SK-N-SH treated with all-trans-retinoic acid at 6 μM for 48 hours (cell line): Measurements from ENCODE around the gene GPR153.

Experiments used
- ATAC-seq: fragments of 200-7000 bp; cut with Tn5 transposase; 3 replicates; pipeline ENCODE4 v1.9.1; 2020; ENCODE audit warnings: mild to moderate bottlenecking, moderate library complexity
- ARNTL ChIP-seq: fragments of 450-650 bp; formaldehyde crosslinking; IDR thresholded peaks from 2 replicates; pipeline ENCODE4 v1.5.0; 2020; ENCODE audit warnings: low read depth, mild to moderate bottlenecking, moderate library complexity, borderline replicate concordance
- CSRNP3 ChIP-seq: fragments of 250-450 bp; sonication (Bioruptor Pico); IDR thresholded peaks from 2 replicates; pipeline ENCODE4 v1.5.1; 2021; ENCODE audit warnings: mild to moderate bottlenecking, moderate library complexity
- ESRRG ChIP-seq: fragments of 250-450 bp; sonication (Bioruptor Pico); IDR thresholded peaks from 2 replicates; pipeline ENCODE4 v1.6.1; 2021; ENCODE audit warnings: mild to moderate bottlenecking
- GLIS3 ChIP-seq: fragments of 250-450 bp; sonication (Bioruptor Pico); IDR thresholded peaks from 2 replicates; pipeline ENCODE4 v1.5.0; 2020; ENCODE audit warnings: mild to moderate bottlenecking, moderate library complexity
- OSR1 ChIP-seq: fragments of 250-450 bp; sonication (Bioruptor Pico); IDR thresholded peaks from 2 replicates; pipeline ENCODE4 v1.8.0; 2022; ENCODE audit warnings: moderate library complexity, mild to moderate bottlenecking, inconsistent platforms
- POU6F1 ChIP-seq: fragments of 250-450 bp; sonication (Bioruptor Pico); IDR thresholded peaks from 2 replicates; pipeline ENCODE4 v1.8.0; 2021; ENCODE audit warnings: low read depth, mild to moderate bottlenecking, moderate library complexity, borderline replicate concordance
- PPARA ChIP-seq: fragments of 250-450 bp; sonication (Bioruptor Pico); IDR thresholded peaks from 2 replicates; pipeline ENCODE4 v1.5.0; 2020; ENCODE audit warnings: mild to moderate bottlenecking, borderline replicate concordance
- SNAI2 ChIP-seq: fragments of 250-450 bp; sonication (Bioruptor Pico); IDR thresholded peaks from 2 replicates; pipeline ENCODE4 v1.5.0; 2020; ENCODE audit warnings: mild to moderate bottlenecking, moderate library complexity
- TOX ChIP-seq: fragments of 250-450 bp; sonication (Bioruptor Pico); IDR thresholded peaks from 2 replicates; pipeline ENCODE4 v1.8.0; 2021; ENCODE audit warnings: mild to moderate bottlenecking, moderate library complexity, borderline replicate concordance
- ZC3H10 ChIP-seq: fragments of 250-450 bp; sonication (Bioruptor Pico); IDR thresholded peaks from 2 replicates; pipeline ENCODE4 v1.5.1; 2021; ENCODE audit warnings: mild to moderate bottlenecking, moderate library complexity
- ZFP3 ChIP-seq: fragments of 250-450 bp; sonication (Bioruptor Pico); IDR thresholded peaks from 2 replicates; pipeline ENCODE4 v1.5.0; 2020; ENCODE audit warnings: mild to moderate bottlenecking, moderate library complexity
- ZFP30 ChIP-seq: fragments of 450-650 bp; formaldehyde crosslinking; IDR thresholded peaks from 2 replicates; pipeline ENCODE4 v1.5.0; 2022; ENCODE audit warnings: mild to moderate bottlenecking, moderate library complexity
- ZNF565 ChIP-seq: fragments of 450-650 bp; formaldehyde crosslinking; conservative IDR thresholded peaks from 2 replicates; pipeline ENCODE4 v1.5.0; 2020; ENCODE audit warnings: low read depth, mild to moderate bottlenecking, moderate library complexity
- ZNF8 ChIP-seq: fragments of 450-650 bp; formaldehyde crosslinking; IDR thresholded peaks from 2 replicates; pipeline ENCODE4 v1.5.0; 2020; ENCODE audit warnings: mild to moderate bottlenecking, moderate library complexity
- TF ChIP-seq, protein P1 (sequence below): fragments of 250-450 bp; sonication (Bioruptor Pico); IDR thresholded peaks from 2 replicates; pipeline ENCODE4 v1.5.0; 2020; ENCODE audit warnings: mild to moderate bottlenecking, moderate library complexity
- TF ChIP-seq, protein P2 (sequence below): fragments of 250-450 bp; sonication (Bioruptor Pico); IDR thresholded peaks from 2 replicates; pipeline ENCODE4 v1.8.0; 2020; ENCODE audit warnings: mild to moderate bottlenecking, moderate library complexity, borderline replicate concordance
- TF ChIP-seq, protein P3 (sequence below): fragments of 250-450 bp; sonication (Bioruptor Pico); IDR thresholded peaks from 2 replicates; pipeline ENCODE4 v1.5.1; 2020; ENCODE audit warnings: low read depth, mild to moderate bottlenecking, moderate library complexity

GPR153 gene

GRCh38 chr1:6265151-6265550 is 4.3 kb upstream of the GPR153 start:
- TF ChIP-seq POU6F1 (CRISPR knock-in tag): no peak
- TF ChIP-seq, protein P1, sequence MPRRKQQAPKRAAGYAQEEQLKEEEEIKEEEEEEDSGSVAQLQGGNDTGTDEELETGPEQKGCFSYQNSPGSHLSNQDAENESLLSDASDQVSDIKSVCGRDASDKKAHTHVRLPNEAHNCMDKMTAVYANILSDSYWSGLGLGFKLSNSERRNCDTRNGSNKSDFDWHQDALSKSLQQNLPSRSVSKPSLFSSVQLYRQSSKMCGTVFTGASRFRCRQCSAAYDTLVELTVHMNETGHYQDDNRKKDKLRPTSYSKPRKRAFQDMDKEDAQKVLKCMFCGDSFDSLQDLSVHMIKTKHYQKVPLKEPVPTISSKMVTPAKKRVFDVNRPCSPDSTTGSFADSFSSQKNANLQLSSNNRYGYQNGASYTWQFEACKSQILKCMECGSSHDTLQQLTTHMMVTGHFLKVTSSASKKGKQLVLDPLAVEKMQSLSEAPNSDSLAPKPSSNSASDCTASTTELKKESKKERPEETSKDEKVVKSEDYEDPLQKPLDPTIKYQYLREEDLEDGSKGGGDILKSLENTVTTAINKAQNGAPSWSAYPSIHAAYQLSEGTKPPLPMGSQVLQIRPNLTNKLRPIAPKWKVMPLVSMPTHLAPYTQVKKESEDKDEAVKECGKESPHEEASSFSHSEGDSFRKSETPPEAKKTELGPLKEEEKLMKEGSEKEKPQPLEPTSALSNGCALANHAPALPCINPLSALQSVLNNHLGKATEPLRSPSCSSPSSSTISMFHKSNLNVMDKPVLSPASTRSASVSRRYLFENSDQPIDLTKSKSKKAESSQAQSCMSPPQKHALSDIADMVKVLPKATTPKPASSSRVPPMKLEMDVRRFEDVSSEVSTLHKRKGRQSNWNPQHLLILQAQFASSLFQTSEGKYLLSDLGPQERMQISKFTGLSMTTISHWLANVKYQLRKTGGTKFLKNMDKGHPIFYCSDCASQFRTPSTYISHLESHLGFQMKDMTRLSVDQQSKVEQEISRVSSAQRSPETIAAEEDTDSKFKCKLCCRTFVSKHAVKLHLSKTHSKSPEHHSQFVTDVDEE (CRISPR knock-in tag): no peak
- no peak for TF ChIP-seq ZFP3 (CRISPR knock-in tag)
- no peak for TF ChIP-seq ARNTL (CRISPR knock-in tag)
- no peak for TF ChIP-seq CSRNP3 (CRISPR knock-in tag)
- no peak for TF ChIP-seq ZFP30
- no peak for TF ChIP-seq SNAI2
- TF ChIP-seq, protein P2, sequence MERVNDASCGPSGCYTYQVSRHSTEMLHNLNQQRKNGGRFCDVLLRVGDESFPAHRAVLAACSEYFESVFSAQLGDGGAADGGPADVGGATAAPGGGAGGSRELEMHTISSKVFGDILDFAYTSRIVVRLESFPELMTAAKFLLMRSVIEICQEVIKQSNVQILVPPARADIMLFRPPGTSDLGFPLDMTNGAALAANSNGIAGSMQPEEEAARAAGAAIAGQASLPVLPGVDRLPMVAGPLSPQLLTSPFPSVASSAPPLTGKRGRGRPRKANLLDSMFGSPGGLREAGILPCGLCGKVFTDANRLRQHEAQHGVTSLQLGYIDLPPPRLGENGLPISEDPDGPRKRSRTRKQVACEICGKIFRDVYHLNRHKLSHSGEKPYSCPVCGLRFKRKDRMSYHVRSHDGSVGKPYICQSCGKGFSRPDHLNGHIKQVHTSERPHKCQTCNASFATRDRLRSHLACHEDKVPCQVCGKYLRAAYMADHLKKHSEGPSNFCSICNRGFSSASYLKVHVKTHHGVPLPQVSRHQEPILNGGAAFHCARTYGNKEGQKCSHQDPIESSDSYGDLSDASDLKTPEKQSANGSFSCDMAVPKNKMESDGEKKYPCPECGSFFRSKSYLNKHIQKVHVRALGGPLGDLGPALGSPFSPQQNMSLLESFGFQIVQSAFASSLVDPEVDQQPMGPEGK (CRISPR knock-in tag): no peak
- TF ChIP-seq ZNF565 (CRISPR knock-in tag): no peak
- TF ChIP-seq TOX (CRISPR knock-in tag): no peak
- no peak for TF ChIP-seq ZNF8 (CRISPR knock-in tag)
- no peak for TF ChIP-seq GLIS3
- no peak for TF ChIP-seq ZC3H10 (CRISPR knock-in tag)
- no peak for TF ChIP-seq PPARA (CRISPR knock-in tag)
- TF ChIP-seq, all 23 proteins: peak for 0
- no peak for ATAC-seq

GRCh38 chr1:6263716-6264115 is 2.8 kb upstream of the GPR153 start:
- no peak for ATAC-seq
- TF ChIP-seq ZC3H10 (CRISPR knock-in tag): no peak
- TF ChIP-seq ZFP30: no peak
- TF ChIP-seq OSR1 (CRISPR knock-in tag): no peak
- TF ChIP-seq, protein P2 (CRISPR knock-in tag): no peak
- TF ChIP-seq, protein P3, sequence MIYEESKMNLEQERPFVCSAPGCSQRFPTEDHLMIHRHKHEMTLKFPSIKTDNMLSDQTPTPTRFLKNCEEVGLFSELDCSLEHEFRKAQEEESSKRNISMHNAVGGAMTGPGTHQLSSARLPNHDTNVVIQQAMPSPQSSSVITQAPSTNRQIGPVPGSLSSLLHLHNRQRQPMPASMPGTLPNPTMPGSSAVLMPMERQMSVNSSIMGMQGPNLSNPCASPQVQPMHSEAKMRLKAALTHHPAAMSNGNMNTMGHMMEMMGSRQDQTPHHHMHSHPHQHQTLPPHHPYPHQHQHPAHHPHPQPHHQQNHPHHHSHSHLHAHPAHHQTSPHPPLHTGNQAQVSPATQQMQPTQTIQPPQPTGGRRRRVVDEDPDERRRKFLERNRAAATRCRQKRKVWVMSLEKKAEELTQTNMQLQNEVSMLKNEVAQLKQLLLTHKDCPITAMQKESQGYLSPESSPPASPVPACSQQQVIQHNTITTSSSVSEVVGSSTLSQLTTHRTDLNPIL (CRISPR knock-in tag): no peak
- no peak for TF ChIP-seq SNAI2
- TF ChIP-seq CSRNP3 (CRISPR knock-in tag): no peak
- TF ChIP-seq ARNTL (CRISPR knock-in tag): no peak
- TF ChIP-seq GLIS3: no peak
- no peak for TF ChIP-seq ESRRG (CRISPR knock-in tag)
- no peak for TF ChIP-seq ZNF8 (CRISPR knock-in tag)
- no peak for TF ChIP-seq POU6F1 (CRISPR knock-in tag)
